Skeletal muscle cell (primary cell): ENCODE results near the gene OSR1.

Experiments used
- DNase-seq: peaks from one replicate; pipeline ENCODE4 v3.0.0-alpha.2; 2010; ENCODE audit warnings: low read depth
- H3K4me3 ChIP-seq: 2 replicates; pipeline ENCODE4 v1.5.1; 2011; ENCODE audit warnings: low read depth, mild to moderate bottlenecking, control low read depth, low read length, moderate library complexity

OSR1 gene

GRCh38 chr2:19360266-19360965, 2.0 kb upstream of the OSR1 start:
- H3K4me3 ChIP-seq, result no peak overlapping the region
- no peak for DNase-seq

GRCh38 chr2:19359456-19359855, 1.0 kb upstream of the OSR1 start:
- H3K4me3 ChIP-seq, result no peak overlapping the region
- DNase-seq, result no peak

- H3K4me3 ChIP-seq, result peak overlapping the region; percentile 36
- DNase-seq, result no peak
Measured at GRCh38 chr2:19359021-19359357, 566 bp upstream of the OSR1 start.

- peak overlapping the region; percentile 70 for H3K4me3 ChIP-seq
- DNase-seq, result no peak
Measured at GRCh38 chr2:19357402-19358241, 801 bp downstream of the OSR1 start.

GRCh38 chr2:19356545-19357401, 1.6 kb downstream of the OSR1 start:
- H3K4me3 ChIP-seq, result peak overlapping the region; percentile 70
- no peak for DNase-seq

- no peak for DNase-seq
- H3K4me3 ChIP-seq, result peak overlapping the region; percentile 70
Measured at GRCh38 chr2:19355931-19356544, 2.4 kb downstream of the OSR1 start.

GRCh38 chr2:19355416-19355821, 3.0 kb downstream of the OSR1 start:
- peak overlapping the region; percentile 70 for H3K4me3 ChIP-seq

GRCh38 chr2:19355014-19355405, 3.4 kb downstream of the OSR1 start:
- no peak for DNase-seq
- H3K4me3 ChIP-seq, result peak overlapping the region; percentile 70

More at GRCh38 chr2:19355416-19355821, 3.0 kb downstream of the OSR1 start:
- no peak for DNase-seq

- H3K4me3 ChIP-seq, result no peak overlapping the region
Measured at GRCh38 chr2:19353721-19354050, 4.7 kb downstream of the OSR1 start.

GRCh38 chr2:19352946-19353720, 5.3 kb downstream of the OSR1 start:
- no peak for DNase-seq
- no peak overlapping the region for H3K4me3 ChIP-seq

More at GRCh38 chr2:19353721-19354050, 4.7 kb downstream of the OSR1 start:
- DNase-seq, result no peak

- H3K4me3 ChIP-seq, result no peak overlapping the region
- DNase-seq, result no peak
Measured at GRCh38 chr2:19351899-19352697, 6.3 kb downstream of the OSR1 start.

GRCh38 chr2:19351499-19351898, 6.9 kb downstream of the OSR1 start:
- no peak for DNase-seq
- H3K4me3 ChIP-seq, result no peak overlapping the region

- no peak for DNase-seq
- no peak overlapping the region for H3K4me3 ChIP-seq
Measured at GRCh38 chr2:19350678-19351401, 7.6 kb downstream of the OSR1 start.

- no peak overlapping the region for H3K4me3 ChIP-seq
- no peak for DNase-seq
Measured at GRCh38 chr2:19349911-19350677, 8.3 kb downstream of the OSR1 start.

GRCh38 chr2:19348692-19349091, 9.7 kb downstream of the OSR1 start:
- no peak for DNase-seq
- peak overlapping the region; percentile 86 for H3K4me3 ChIP-seq

- peak; percentile 96 for DNase-seq
Measured at GRCh38 chr2:19347619-19348562, 10.5 kb downstream of the OSR1 start.

More at GRCh38 chr2:19347619-19348562, 10.5 kb downstream of the OSR1 start:
- H3K4me3 ChIP-seq, result peak overlapping the region; percentile 86
